ENCODE results near the gene CFAP299. TPM values are rescaled to one million over a fixed set of nuclear protein-coding genes. Genes with fewer than 3 reads are reported as not detected.

Gene CFAP299
- total RNA-seq, 1 donor from 2014 or later, result 5.1 TPM

DNA sequence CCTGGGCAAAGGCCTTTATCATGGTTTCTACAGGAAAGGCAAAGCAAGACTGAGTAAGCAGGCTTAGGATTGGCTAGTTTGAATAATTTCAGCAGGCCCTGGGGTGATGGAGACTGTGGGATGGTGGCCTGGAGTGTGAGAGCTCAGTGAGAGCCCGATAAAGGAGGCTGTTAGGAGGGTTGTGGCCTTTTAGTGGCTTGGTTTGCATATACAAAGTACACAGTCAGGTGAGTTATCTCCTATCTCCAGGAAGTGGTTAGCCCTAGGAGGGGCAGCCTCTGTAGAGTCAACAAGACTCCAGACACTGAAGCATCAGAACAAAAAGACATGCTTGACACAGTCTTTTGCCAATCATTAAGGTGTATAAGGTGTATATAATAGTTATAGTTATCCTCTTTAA, 157.2 kb downstream of the CFAP299 start:
- TF ChIP-seq, protein P1, sequence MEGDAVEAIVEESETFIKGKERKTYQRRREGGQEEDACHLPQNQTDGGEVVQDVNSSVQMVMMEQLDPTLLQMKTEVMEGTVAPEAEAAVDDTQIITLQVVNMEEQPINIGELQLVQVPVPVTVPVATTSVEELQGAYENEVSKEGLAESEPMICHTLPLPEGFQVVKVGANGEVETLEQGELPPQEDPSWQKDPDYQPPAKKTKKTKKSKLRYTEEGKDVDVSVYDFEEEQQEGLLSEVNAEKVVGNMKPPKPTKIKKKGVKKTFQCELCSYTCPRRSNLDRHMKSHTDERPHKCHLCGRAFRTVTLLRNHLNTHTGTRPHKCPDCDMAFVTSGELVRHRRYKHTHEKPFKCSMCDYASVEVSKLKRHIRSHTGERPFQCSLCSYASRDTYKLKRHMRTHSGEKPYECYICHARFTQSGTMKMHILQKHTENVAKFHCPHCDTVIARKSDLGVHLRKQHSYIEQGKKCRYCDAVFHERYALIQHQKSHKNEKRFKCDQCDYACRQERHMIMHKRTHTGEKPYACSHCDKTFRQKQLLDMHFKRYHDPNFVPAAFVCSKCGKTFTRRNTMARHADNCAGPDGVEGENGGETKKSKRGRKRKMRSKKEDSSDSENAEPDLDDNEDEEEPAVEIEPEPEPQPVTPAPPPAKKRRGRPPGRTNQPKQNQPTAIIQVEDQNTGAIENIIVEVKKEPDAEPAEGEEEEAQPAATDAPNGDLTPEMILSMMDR (IDR thresholded peaks at IDR 0.05), result no peak
- ATAC-seq, result peak; percentile 43 to 80
- intact Hi-C loops (cut with DNase I), result no loop called here
- DNase-seq, result no peak
- no peaks in the 10 kb centered on the region for H3K36me3 ChIP-seq
- H3K4me1 ChIP-seq, result peaks cover 4% of the 10 kb centered on the region
- H3K4me3 ChIP-seq, result no peak overlapping the region
- H3K27ac ChIP-seq, result no peak overlapping the region
- H3K9me3 ChIP-seq, result peaks cover 3% of the 10 kb centered on the region
- H3K27me3 ChIP-seq (ENCODE audit: low read depth), result no peaks in the 10 kb centered on the region

DNA sequence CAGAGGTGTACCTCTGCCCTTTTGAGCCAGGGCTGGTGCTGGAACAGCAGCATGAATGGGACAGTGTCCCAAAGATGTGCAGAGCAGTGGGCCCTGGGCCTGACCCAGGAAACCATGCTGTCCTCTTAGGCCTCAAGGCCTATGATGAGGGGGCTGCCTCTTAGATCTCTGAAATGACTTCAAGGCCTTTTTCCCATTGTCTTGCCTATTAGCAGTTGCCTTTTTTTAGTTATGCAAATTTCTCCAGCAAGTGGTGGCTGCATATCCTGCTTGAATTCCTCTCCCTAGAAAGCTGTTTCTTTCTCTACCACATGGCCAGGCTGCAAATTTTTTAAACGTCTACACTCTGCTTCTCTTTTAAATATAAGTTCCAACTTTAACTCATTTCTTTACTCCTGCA, 160.3 kb downstream of the CFAP299 start:
- intact Hi-C loops (cut with DNase I), result no loop called here
- no peak for DNase-seq

DNA sequence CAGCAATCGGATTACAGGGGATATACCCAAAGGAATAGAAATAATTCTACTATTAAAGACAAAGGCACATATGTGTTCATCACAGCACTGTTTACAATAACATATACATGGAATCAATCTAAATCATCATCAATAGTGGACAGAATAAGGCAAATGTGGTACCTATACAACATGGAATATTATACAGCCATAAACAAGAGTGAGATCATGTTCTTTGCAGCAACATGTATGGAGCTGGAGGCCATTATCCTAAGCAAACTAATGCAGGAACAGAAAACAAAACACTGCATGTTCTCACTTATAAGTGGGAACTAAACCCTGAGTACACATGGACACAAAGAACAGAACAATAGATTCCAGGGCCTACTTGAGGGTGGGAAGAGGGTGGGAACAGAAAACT, 163.2 kb downstream of the CFAP299 start:
- no peak for ATAC-seq
- no peaks in the 10 kb centered on the region for H3K27me3 ChIP-seq (ENCODE audit: low read depth)
- H3K36me3 ChIP-seq, result no peaks in the 10 kb centered on the region
- intact Hi-C loops (cut with DNase I), result no loop called here
- no peaks in the 10 kb centered on the region for H3K4me1 ChIP-seq
- peaks cover 5% of the 10 kb centered on the region for H3K9me3 ChIP-seq
- no peak overlapping the region for H3K27ac ChIP-seq
- TF ChIP-seq, protein P1 (IDR thresholded peaks at IDR 0.05), result no peak
- H3K4me3 ChIP-seq, result no peak overlapping the region
- no peak for DNase-seq

More for the DNA sequence above, 160.3 kb downstream of the CFAP299 start:
- Histone ChIP-seq H3K27me3 (ENCODE audit: low read depth) (no peaks in the 10 kb centered on the region), H3K4me1 (peaks cover 4% of the 10 kb centered on the region), H3K4me3 (no peak overlapping the region), H3K27ac (no peak overlapping the region), H3K9me3 (peaks cover 5% of the 10 kb centered on the region), H3K36me3 (no peaks in the 10 kb centered on the region)
- no peak for ATAC-seq
- TF ChIP-seq, protein P1 (IDR thresholded peaks at IDR 0.05), result no peak

DNA sequence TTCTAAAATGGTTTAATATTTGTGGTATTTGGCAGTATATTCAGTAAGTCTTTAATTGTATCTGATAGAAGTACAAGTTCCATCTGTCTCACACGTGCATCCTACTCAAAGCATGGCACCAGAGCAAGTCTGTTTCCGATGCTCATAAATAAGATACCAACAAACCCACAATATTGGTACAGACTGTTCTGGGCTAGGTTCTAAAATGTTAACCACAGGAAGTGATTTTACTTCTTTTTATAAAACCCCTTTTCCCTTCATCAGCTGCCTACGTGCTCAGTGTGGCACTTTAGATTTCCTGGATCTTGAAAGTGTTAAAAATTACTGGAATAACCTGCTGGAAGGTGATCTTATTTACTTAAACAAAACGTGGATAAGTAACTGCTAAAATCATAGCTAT, 165.1 kb downstream of the CFAP299 start:
- Histone ChIP-seq H3K4me3 (no peak overlapping the region), H3K4me1 (no peaks in the 10 kb centered on the region), H3K27me3 (ENCODE audit: low read depth) (no peaks in the 10 kb centered on the region), H3K36me3 (no peaks in the 10 kb centered on the region), H3K9me3 (peaks cover 5% of the 10 kb centered on the region), H3K27ac (no peak overlapping the region)
- ATAC-seq (peak; percentile 48 to 68), DNase-seq (no peak)
- TF ChIP-seq, protein P1 (IDR thresholded peaks at IDR 0.05), result no peak
- intact Hi-C loops (cut with DNase I), result no loop called here

DNA sequence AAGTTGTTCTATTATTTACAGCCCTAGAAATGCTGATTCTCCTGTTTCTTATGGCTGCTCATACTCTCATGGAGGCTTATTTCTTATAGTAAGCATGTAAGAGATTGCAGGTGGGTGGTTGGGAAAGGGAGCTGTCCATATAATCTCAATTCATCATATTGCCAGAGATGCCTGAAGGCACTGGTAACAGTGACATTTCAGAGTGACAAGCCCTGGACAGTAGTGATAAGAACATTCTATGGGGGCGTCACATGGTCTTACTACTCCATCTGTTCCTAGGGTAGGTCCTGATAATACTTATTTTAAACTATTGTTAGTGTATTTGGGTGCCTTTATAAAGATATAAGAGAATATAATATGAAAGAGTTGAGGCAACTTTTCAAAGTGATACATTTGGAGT, 171.5 kb downstream of the CFAP299 start:
- Histone ChIP-seq H3K9me3 (no peaks in the 10 kb centered on the region), H3K4me1 (no peaks in the 10 kb centered on the region), H3K4me3 (no peak overlapping the region), H3K27ac (no peak overlapping the region), H3K27me3 (ENCODE audit: low read depth) (no peaks in the 10 kb centered on the region), H3K36me3 (no peaks in the 10 kb centered on the region)
- intact Hi-C loops (cut with DNase I), result no loop called here
- ATAC-seq, result no peak
- no peak for DNase-seq
- TF ChIP-seq, protein P1 (IDR thresholded peaks at IDR 0.05), result no peak

DNA sequence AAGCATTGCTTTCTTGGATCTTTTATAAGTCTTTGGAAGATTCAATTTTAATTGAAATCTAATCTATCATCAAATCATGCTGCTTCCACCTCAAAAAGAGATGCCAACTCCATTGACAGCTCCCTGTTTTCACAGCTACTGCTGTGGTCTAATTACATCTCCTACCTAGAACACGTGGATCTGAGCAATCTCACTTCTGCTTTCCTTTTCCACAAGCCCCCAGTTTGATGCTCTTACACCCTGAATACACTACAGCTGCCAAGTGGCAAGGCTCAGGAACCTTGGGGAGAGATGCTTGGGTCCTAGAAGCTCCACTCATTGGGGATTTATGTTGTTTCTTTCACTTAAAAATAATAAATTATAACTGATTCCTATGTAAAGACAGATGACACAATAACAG, 172.0 kb downstream of the CFAP299 start:
- TF ChIP-seq, protein P1 (IDR thresholded peaks at IDR 0.05), result no peak
- intact Hi-C loops (cut with DNase I), result no loop called here

More for the DNA sequence above, 172.0 kb downstream of the CFAP299 start:
- Histone ChIP-seq H3K4me1 (no peaks in the 10 kb centered on the region), H3K9me3 (no peaks in the 10 kb centered on the region), H3K27ac (no peak overlapping the region), H3K4me3 (no peak overlapping the region), H3K27me3 (ENCODE audit: low read depth) (no peaks in the 10 kb centered on the region), H3K36me3 (no peaks in the 10 kb centered on the region)
- DNase-seq (no peak), ATAC-seq (no peak)
